ENCODE results near the gene NHS.
A peak's percentile ranks its signal among the peaks of the same experiment; 100 is the strongest.

NHS gene

GRCh38 chrX:17474892-17475291, 99.9 kb downstream of the NHS start:
- Histone ChIP-seq H3K14ac (ENCODE audit: low read length in 2 of 2) (no peak overlapping the region), H3K4me2 (ENCODE audit: low read length, poor library complexity, severe bottlenecking) (no peak overlapping the region), H2BK15ac (ENCODE audit: low read depth, poor library complexity, severe bottlenecking) (no peak overlapping the region)

GRCh38 chrX:17475449-17476217, 100.6 kb downstream of the NHS start:
- peaks cover 0 to 9% of the 10 kb centered on the region in 2 experiments for H3K27me3 ChIP-seq (ENCODE audit: control insufficient read depth in 1 of 2, insufficient read depth in 1 of 2, low read length in 2 of 2)
- H2AFZ ChIP-seq (ENCODE audit: low read depth, low read length), result no peak overlapping the region
- no peak overlapping the region for H3K23ac ChIP-seq (ENCODE audit: low read length in 2 of 2)
- H3K9ac ChIP-seq (ENCODE audit: low read length), result peak overlapping the region; percentile 29
- no peak overlapping the region for H3K14ac ChIP-seq (ENCODE audit: low read length in 2 of 2)
- no peak overlapping the region for H2AK5ac ChIP-seq (ENCODE audit: low read length, severe bottlenecking)
- no peak overlapping the region for H4K91ac ChIP-seq (ENCODE audit: low read length)
- H3K27ac ChIP-seq (ENCODE audit: low read length, poor library complexity, severe bottlenecking), result no peak overlapping the region
- H3K4me1 ChIP-seq (ENCODE audit: control insufficient read depth, insufficient read depth, low read depth, low read length), result peaks cover 5% of the 10 kb centered on the region
- peaks cover 4% of the 10 kb centered on the region for H3K79me1 ChIP-seq (replicated peaks; ENCODE audit: low read length, poor library complexity, severe bottlenecking)
- H3K4ac ChIP-seq (ENCODE audit: low read depth in 1 of 2, low read length in 2 of 2), result no peak overlapping the region
- peak overlapping the region in 1 of 2 experiments; percentile 50 for H3K4me3 ChIP-seq (ENCODE audit: insufficient read depth in 1 of 2, low read depth in 1 of 2, low read length in 2 of 2)
- H3K4me2 ChIP-seq (ENCODE audit: low read length, poor library complexity, severe bottlenecking), result no peak overlapping the region
- no peaks in the 10 kb centered on the region for H3K9me3 ChIP-seq (ENCODE audit: control insufficient read depth, low read length)
- 59% methylated on average over 6 of the region's 6 CpGs for WGBS
- H2BK12ac ChIP-seq (ENCODE audit: low read length in 2 of 2), result no peak overlapping the region
- H3K18ac ChIP-seq (ENCODE audit: low read depth in 1 of 2, low read length in 2 of 2), result no peak overlapping the region
- H2BK15ac ChIP-seq (ENCODE audit: low read depth, poor library complexity, severe bottlenecking), result no peak overlapping the region
- no peak overlapping the region for H2BK5ac ChIP-seq (ENCODE audit: low read depth, low read length, poor library complexity, severe bottlenecking)
- H3K36me3 ChIP-seq (ENCODE audit: control insufficient read depth in 1 of 2, insufficient read depth in 2 of 2, low read depth in 1 of 2, low read length in 2 of 2), result no peaks in the 10 kb centered on the region
- DNase-seq, result no peak
- no peak overlapping the region for H2BK120ac ChIP-seq (ENCODE audit: low read depth, low read length)
- H4K8ac ChIP-seq (ENCODE audit: low read length), result no peak overlapping the region

More at GRCh38 chrX:17474892-17475291, 99.9 kb downstream of the NHS start:
- DNase-seq, result no peak
- H3K4me1 ChIP-seq (ENCODE audit: control insufficient read depth, insufficient read depth, low read depth, low read length), result peaks cover 5% of the 10 kb centered on the region
- no peak overlapping the region for H2AK5ac ChIP-seq (ENCODE audit: low read length, severe bottlenecking)
- no peak overlapping the region for H3K18ac ChIP-seq (ENCODE audit: low read depth in 1 of 2, low read length in 2 of 2)
- peak overlapping the region; percentile 29 for H3K9ac ChIP-seq (ENCODE audit: low read length)
- no peak overlapping the region for H3K4me3 ChIP-seq (ENCODE audit: insufficient read depth in 1 of 2, low read depth in 1 of 2, low read length in 2 of 2)
- H3K79me1 ChIP-seq (replicated peaks; ENCODE audit: low read length, poor library complexity, severe bottlenecking), result peaks cover 9% of the 10 kb centered on the region
- H2BK120ac ChIP-seq (ENCODE audit: low read depth, low read length), result no peak overlapping the region
- no peak overlapping the region for H3K4ac ChIP-seq (ENCODE audit: low read depth in 1 of 2, low read length in 2 of 2)
- WGBS, result 58% methylated on average over 2 of the region's 2 CpGs
- no peak overlapping the region for H2BK12ac ChIP-seq (ENCODE audit: low read length in 2 of 2)
- no peak overlapping the region for H2AFZ ChIP-seq (ENCODE audit: low read depth, low read length)
- no peaks in the 10 kb centered on the region for H3K36me3 ChIP-seq (ENCODE audit: control insufficient read depth in 1 of 2, insufficient read depth in 2 of 2, low read depth in 1 of 2, low read length in 2 of 2)
- H2BK5ac ChIP-seq (ENCODE audit: low read depth, low read length, poor library complexity, severe bottlenecking), result no peak overlapping the region
- peaks cover 0 to 9% of the 10 kb centered on the region in 2 experiments for H3K27me3 ChIP-seq (ENCODE audit: control insufficient read depth in 1 of 2, insufficient read depth in 1 of 2, low read length in 2 of 2)
- no peak overlapping the region for H3K23ac ChIP-seq (ENCODE audit: low read length in 2 of 2)
- H4K8ac ChIP-seq (ENCODE audit: low read length), result no peak overlapping the region
- H3K27ac ChIP-seq (ENCODE audit: low read length, poor library complexity, severe bottlenecking), result no peak overlapping the region
- no peaks in the 10 kb centered on the region for H3K9me3 ChIP-seq (ENCODE audit: control insufficient read depth, low read length)
- no peak overlapping the region for H4K91ac ChIP-seq (ENCODE audit: low read length)

- H2AFZ ChIP-seq (ENCODE audit: low read depth, low read length), result no peak overlapping the region
- DNase-seq, result no peak
These were observed 101.4 kb downstream of the NHS start for GRCh38 chrX:17476411-17476810.

GRCh38 chrX:17481086-17481485, 106.1 kb downstream of the NHS start:
- no peak overlapping the region for H2BK5ac ChIP-seq (ENCODE audit: low read depth, low read length, poor library complexity, severe bottlenecking)
- no peak overlapping the region for H3K23ac ChIP-seq (ENCODE audit: low read length in 2 of 2)
- no peak overlapping the region for H3K14ac ChIP-seq (ENCODE audit: low read length in 2 of 2)

More at GRCh38 chrX:17476411-17476810, 101.4 kb downstream of the NHS start:
- H3K14ac ChIP-seq (ENCODE audit: low read length in 2 of 2), result no peak overlapping the region
- H3K27me3 ChIP-seq (ENCODE audit: control insufficient read depth in 1 of 2, insufficient read depth in 1 of 2, low read length in 2 of 2), result peaks cover 0 to 9% of the 10 kb centered on the region in 2 experiments
- H3K27ac ChIP-seq (ENCODE audit: low read length, poor library complexity, severe bottlenecking), result no peak overlapping the region
- H2BK5ac ChIP-seq (ENCODE audit: low read depth, low read length, poor library complexity, severe bottlenecking), result no peak overlapping the region
- H2BK12ac ChIP-seq (ENCODE audit: low read length in 2 of 2), result no peak overlapping the region
- no peak overlapping the region for H3K9ac ChIP-seq (ENCODE audit: low read length)
- H2BK120ac ChIP-seq (ENCODE audit: low read depth, low read length), result no peak overlapping the region
- H3K36me3 ChIP-seq (ENCODE audit: control insufficient read depth in 1 of 2, insufficient read depth in 2 of 2, low read depth in 1 of 2, low read length in 2 of 2), result no peaks in the 10 kb centered on the region
- no peak overlapping the region for H3K4me2 ChIP-seq (ENCODE audit: low read length, poor library complexity, severe bottlenecking)
- H3K9me3 ChIP-seq (ENCODE audit: control insufficient read depth, low read length), result no peaks in the 10 kb centered on the region
- 65% methylated on average over 2 of the region's 2 CpGs for WGBS
- H2AK5ac ChIP-seq (ENCODE audit: low read length, severe bottlenecking), result no peak overlapping the region
- H3K23ac ChIP-seq (ENCODE audit: low read length in 2 of 2), result no peak overlapping the region
- no peak overlapping the region for H3K4ac ChIP-seq (ENCODE audit: low read depth in 1 of 2, low read length in 2 of 2)
- no peak overlapping the region for H4K8ac ChIP-seq (ENCODE audit: low read length)
- H4K91ac ChIP-seq (ENCODE audit: low read length), result no peak overlapping the region
- peaks cover 5% of the 10 kb centered on the region for H3K4me1 ChIP-seq (ENCODE audit: control insufficient read depth, insufficient read depth, low read depth, low read length)
- peaks cover 4% of the 10 kb centered on the region for H3K79me1 ChIP-seq (replicated peaks; ENCODE audit: low read length, poor library complexity, severe bottlenecking)
- H3K18ac ChIP-seq (ENCODE audit: low read depth in 1 of 2, low read length in 2 of 2), result no peak overlapping the region
- no peak overlapping the region for H2BK15ac ChIP-seq (ENCODE audit: low read depth, poor library complexity, severe bottlenecking)
- no peak overlapping the region for H3K4me3 ChIP-seq (ENCODE audit: insufficient read depth in 1 of 2, low read depth in 1 of 2, low read length in 2 of 2)

More at GRCh38 chrX:17481086-17481485, 106.1 kb downstream of the NHS start:
- 95% methylated on average over 4 of the region's 4 CpGs for WGBS
- H3K27me3 ChIP-seq (ENCODE audit: control insufficient read depth in 1 of 2, insufficient read depth in 1 of 2, low read length in 2 of 2), result no peaks in the 10 kb centered on the region
- H3K4me2 ChIP-seq (ENCODE audit: low read length, poor library complexity, severe bottlenecking), result no peak overlapping the region
- H3K9me3 ChIP-seq (ENCODE audit: control insufficient read depth, low read length), result no peaks in the 10 kb centered on the region
- DNase-seq, result no peak
- H3K4me3 ChIP-seq (ENCODE audit: insufficient read depth in 1 of 2, low read depth in 1 of 2, low read length in 2 of 2), result no peak overlapping the region
- no peak overlapping the region for H3K18ac ChIP-seq (ENCODE audit: low read depth in 1 of 2, low read length in 2 of 2)
- H3K27ac ChIP-seq (ENCODE audit: low read length, poor library complexity, severe bottlenecking), result no peak overlapping the region
- no peaks in the 10 kb centered on the region for H3K4me1 ChIP-seq (ENCODE audit: control insufficient read depth, insufficient read depth, low read depth, low read length)
- no peak overlapping the region for H2BK120ac ChIP-seq (ENCODE audit: low read depth, low read length)
- no peaks in the 10 kb centered on the region for H3K36me3 ChIP-seq (ENCODE audit: control insufficient read depth in 1 of 2, insufficient read depth in 2 of 2, low read depth in 1 of 2, low read length in 2 of 2)
- peaks cover 7% of the 10 kb centered on the region for H3K79me1 ChIP-seq (replicated peaks; ENCODE audit: low read length, poor library complexity, severe bottlenecking)
- H3K4ac ChIP-seq (ENCODE audit: low read depth in 1 of 2, low read length in 2 of 2), result no peak overlapping the region
- H2AFZ ChIP-seq (ENCODE audit: low read depth, low read length), result no peak overlapping the region
- no peak overlapping the region for H4K91ac ChIP-seq (ENCODE audit: low read length)
- H2BK15ac ChIP-seq (ENCODE audit: low read depth, poor library complexity, severe bottlenecking), result no peak overlapping the region
- H2AK5ac ChIP-seq (ENCODE audit: low read length, severe bottlenecking), result no peak overlapping the region
- no peak overlapping the region for H4K8ac ChIP-seq (ENCODE audit: low read length)
- H3K9ac ChIP-seq (ENCODE audit: low read length), result no peak overlapping the region
- no peak overlapping the region for H2BK12ac ChIP-seq (ENCODE audit: low read length in 2 of 2)

Measured in mesenchymal stem cell (in vitro differentiated cells and primary cell).